ENCODE results near the gene SGMS2.
"Not testable (repeated sequence)": the region's sequence is repeated elsewhere in the genome, so short reads cannot be mapped to it uniquely, and the experiment has no call there.

- TF ChIP-seq, protein P1, sequence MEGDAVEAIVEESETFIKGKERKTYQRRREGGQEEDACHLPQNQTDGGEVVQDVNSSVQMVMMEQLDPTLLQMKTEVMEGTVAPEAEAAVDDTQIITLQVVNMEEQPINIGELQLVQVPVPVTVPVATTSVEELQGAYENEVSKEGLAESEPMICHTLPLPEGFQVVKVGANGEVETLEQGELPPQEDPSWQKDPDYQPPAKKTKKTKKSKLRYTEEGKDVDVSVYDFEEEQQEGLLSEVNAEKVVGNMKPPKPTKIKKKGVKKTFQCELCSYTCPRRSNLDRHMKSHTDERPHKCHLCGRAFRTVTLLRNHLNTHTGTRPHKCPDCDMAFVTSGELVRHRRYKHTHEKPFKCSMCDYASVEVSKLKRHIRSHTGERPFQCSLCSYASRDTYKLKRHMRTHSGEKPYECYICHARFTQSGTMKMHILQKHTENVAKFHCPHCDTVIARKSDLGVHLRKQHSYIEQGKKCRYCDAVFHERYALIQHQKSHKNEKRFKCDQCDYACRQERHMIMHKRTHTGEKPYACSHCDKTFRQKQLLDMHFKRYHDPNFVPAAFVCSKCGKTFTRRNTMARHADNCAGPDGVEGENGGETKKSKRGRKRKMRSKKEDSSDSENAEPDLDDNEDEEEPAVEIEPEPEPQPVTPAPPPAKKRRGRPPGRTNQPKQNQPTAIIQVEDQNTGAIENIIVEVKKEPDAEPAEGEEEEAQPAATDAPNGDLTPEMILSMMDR (IDR thresholded peaks at IDR 0.05) = not testable (repeated sequence)
- not testable (repeated sequence) for TF ChIP-seq POLR2A (IDR thresholded peaks at IDR 0.05)
Observed at GRCh38 chr4:107926875-107927274, 102.1 kb downstream of the SGMS2 start.
